Endometrial microvascular endothelial cells (primary cell): ENCODE data around the gene GOLGA6L10. TPM values are rescaled to one million over a fixed set of nuclear protein-coding genes. Genes with fewer than 3 reads are reported as not detected.
"Not testable (repeated sequence)": the region's sequence is repeated elsewhere in the genome, so short reads cannot be mapped to it uniquely, and the experiment has no call there.

ENCODE experiments used
- in situ Hi-C: cut with HindIII; loops from 2 replicates; pipeline ENCODE4 v1.10.0; 2017; ENCODE audit warnings: low sequenced_read_pairs, low pct_unique_long_range_greater_than_20kb; ENCODE audit errors: inconsistent ontology term
- total RNA-seq: library from RNA; depleted of rRNA; stranded (reverse); fragments of >200 nt; gene quantifications from one replicate; pipeline ENCODE4 v1.2.3, GENCODE V29; 2015; ENCODE audit errors: inconsistent ontology term

GOLGA6L10 gene
- total RNA-seq, 1 donor from 2014 or later: 0.28 TPM

- in situ Hi-C loops: not testable (repeated sequence)
Observed at GRCh38 chr15:82345176-82345575, 4.1 kb downstream of the GOLGA6L10 start.

GRCh38 chr15:82344421-82344820, 4.9 kb downstream of the GOLGA6L10 start:
- in situ Hi-C loops: not testable (repeated sequence)

- in situ Hi-C loops: not testable (repeated sequence)
Observed at GRCh38 chr15:82343851-82344250, 5.4 kb downstream of the GOLGA6L10 start.

- in situ Hi-C loops: not testable (repeated sequence)
Observed at GRCh38 chr15:82342632-82343374, 6.5 kb downstream of the GOLGA6L10 start.

- in situ Hi-C loops: not testable (repeated sequence)
Observed at GRCh38 chr15:82338573-82338972, 10.7 kb downstream of the GOLGA6L10 start.

GRCh38 chr15:82338053-82338452, 11.2 kb downstream of the GOLGA6L10 start:
- in situ Hi-C loops: not testable (repeated sequence)

- in situ Hi-C loops: not testable (repeated sequence)
Observed at GRCh38 chr15:82337051-82337450, 12.2 kb downstream of the GOLGA6L10 start.

DNA sequence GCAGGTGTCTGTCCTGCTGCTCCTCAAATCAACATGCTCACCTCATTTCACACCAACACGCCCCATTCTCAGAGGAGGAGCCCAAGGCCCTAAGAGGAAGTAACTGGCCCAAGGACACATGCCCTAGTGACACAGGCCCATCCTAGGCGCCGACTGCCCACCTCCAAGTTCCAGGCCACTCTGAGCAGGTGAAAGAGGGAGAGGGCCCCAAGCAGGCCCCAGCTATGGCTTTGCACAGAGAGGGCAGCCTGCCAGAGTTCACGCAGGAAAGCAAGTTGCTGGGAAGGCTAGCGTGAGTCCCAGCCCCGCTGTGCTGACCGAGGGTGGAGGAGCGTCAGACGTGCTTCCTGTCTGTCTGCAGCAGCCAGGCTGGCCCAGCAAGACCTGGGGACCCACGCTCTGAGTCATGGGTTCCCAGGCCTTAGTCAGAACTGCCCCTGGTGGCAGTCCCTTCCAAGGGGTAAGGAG, 13.1 kb downstream of the GOLGA6L10 start:
- in situ Hi-C loops: not testable (repeated sequence)

DNA sequence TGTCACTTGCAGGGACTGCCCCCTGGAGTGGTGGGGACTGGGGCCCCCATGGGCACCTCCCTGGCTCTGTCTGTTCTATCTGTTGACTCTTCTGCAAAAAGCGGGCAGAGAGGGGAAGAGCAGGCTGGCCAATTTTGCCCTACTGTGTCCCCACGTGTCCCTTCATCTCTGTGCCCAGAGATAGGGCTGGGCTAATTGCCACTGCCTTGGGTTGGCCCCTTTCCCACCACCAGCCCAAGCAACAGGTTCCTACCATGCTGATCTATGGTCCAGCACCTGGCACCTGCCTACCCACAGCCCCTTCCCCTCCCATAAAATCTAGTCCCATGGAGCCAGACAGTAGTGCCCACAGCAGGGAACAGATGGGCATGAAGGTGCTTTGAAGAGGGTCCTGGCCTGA, 14.3 kb downstream of the GOLGA6L10 start:
- in situ Hi-C loops: not testable (repeated sequence)

GRCh38 chr15:82334554-82334932, 14.7 kb downstream of the GOLGA6L10 start:
- in situ Hi-C loops: not testable (repeated sequence)

DNA sequence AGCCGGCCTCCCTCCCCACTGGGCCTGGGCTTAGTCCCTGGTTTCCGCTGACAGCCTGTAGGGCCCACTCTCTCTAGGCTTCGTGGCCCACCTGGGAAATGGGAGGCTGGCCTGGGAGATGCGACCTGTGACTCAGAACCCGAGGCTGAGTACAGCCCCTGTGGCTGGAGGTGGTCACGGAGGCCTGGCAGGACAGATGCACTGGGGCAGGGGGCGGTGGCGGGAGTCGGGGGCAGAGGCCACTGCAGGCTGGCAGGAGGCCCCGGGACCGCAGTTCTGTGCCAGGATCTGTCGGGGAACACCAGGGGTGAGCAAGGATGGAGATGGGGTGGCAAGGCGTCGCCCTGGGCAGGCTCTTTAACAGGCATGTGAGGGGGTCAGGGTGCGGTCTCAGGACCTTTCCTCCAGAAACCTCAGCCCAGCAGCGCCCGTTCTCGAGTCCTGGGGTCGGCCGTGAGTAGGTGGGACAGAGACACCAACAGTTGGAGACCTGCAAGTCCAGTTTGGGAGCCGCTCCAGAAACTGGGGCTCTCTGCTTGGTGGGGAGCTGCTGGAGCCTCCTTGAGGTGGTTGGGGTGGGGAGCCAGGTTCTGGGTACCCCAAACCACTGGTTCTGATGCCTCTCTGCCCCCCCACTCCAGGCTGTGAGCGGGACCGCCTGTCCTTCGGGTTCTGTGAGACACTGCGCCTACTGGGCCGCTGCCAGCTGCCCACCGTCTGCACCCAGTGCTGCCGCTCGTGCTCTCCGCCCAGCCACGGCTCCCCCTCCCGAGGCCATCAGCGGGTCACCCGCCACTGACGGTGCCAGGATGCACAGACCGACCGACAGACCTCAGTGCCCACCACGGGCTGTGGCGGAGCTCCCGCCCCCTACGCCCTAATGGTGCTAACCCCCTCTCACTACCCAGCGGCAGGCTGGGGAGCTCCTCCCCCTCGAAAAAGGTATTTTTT, 15.4 kb downstream of the GOLGA6L10 start:
- in situ Hi-C loops: not testable (repeated sequence)

DNA sequence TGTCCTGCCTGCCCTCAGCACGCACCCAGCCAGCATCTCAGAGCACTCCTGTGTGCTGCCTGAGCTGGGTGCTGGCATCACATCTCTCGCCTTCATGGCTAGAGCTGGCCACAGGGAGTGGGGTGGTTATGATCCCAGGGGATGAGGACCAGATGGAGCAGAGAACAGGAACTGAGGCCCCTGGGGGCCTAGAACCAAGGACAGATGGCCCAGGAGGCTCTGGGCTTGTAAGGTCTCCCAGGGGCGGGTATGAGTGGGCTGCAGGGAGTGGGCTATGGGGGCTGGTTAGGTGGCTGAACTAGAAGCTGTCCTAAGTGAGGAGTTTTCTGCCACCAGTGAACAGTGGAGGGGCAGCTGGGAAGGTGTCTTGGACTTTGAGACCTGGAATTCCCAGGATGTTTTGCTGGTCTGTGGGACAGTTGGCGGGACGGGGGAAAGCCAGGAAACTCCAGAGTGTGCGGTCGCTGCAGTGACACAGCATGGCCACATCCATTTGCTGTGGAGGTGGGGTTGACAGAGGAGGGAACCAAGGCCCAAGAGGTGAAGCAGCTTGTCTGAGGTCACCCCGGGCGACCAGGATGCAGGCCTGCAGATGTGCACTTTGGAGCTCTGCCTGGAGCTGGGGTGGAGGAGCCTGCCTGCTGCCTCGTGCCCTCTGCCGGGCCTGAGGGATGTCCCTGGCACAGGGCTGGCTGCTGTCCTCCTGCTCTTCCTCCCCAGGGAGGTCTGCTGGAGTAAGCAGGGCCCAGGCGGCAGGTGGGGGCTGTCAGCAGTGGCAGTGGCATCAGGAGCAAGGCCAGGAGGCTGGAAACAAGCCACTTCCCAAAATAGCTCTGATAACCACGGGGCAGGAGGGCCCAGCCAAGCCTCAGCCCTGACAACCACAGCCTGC, 16.3 kb downstream of the GOLGA6L10 start:
- in situ Hi-C loops: not testable (repeated sequence)

DNA sequence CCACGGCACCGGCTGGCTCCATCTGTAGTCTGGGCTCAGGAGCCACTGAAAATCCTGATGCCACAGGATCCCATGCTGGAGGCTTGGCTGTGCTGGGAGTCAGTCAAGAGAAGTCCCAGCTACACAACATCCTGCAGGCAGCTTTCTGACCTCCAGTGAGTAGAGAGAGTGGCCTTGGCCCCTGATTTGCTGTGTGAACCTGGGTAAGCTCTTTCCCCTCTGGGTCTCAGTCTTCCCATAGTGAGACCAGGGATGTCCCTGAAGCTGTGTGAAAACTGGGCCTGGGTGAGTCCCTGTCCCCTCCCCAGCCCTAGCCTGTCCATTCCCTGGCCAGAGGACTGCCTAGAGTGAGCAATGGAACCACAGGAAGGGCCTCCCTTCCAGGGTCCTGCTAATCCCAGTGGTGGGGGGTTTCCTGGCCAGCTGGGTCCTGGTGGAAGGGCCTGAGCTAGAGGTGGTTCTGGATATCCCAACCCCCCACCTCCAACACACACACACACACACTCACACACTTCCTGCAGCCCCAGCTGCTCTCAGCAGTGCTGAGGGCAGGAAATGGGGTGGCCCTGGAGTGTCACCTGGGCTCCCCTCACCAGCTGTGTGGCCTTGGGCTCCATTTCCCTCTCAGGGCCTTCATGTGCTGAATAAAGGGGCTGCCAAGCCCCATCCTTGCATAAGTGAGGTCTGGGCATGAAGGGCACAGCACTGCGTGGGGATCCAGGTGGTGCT, 17.5 kb downstream of the GOLGA6L10 start:
- in situ Hi-C loops: not testable (repeated sequence)

GRCh38 chr15:82330921-82331320, 18.4 kb downstream of the GOLGA6L10 start:
- in situ Hi-C loops: not testable (repeated sequence)

- in situ Hi-C loops: not testable (repeated sequence)
Observed at GRCh38 chr15:82329039-82329438, 20.2 kb downstream of the GOLGA6L10 start.

- in situ Hi-C loops: not testable (repeated sequence)
Observed at GRCh38 chr15:82327372-82327771, 21.9 kb downstream of the GOLGA6L10 start.

DNA sequence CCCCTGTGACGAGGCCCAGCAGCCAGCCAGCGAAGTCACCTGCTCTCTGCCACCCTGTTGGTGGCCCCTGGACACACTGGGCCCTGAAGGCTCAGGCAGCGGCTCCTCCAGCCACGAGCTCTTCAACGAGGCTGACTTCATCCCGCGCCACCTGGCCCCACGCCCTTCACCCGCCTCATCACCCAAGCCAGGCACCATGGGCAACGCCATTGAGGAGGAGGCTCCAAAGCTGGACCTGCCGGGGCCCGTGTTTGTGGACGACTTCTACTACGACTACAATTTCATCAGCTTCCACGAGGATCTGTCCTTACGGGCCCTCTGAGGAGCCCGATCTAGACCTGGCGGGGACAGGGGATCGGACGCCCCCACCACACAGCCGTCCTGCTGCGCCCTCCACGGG, 22.4 kb downstream of the GOLGA6L10 start:
- in situ Hi-C loops: not testable (repeated sequence)

DNA sequence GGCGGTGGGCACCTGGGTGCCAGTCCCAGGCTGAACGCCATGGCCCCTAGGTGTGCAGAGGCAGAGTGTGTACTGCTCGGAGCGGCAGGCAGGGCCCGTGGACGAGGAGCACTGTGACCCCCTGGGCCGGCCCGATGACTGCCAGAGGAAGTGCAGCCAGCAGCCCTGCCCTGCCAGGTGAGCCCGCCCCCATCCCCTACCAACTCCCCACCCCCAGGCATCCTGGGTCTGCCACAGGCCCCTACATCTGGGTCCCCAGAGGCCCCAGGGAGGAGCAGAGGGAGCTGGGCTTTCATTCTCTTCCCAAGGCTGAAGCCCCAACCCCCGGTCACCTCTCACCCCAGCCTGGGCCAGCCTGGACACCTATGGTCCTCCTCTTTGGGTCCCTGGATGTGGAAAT, 23.6 kb downstream of the GOLGA6L10 start:
- in situ Hi-C loops: not testable (repeated sequence)
